HepG2 (cell line): ENCODE measurements around the gene ATOSB. TPM values are rescaled to one million over a fixed set of nuclear protein-coding genes. Genes with fewer than 3 reads are reported as not detected.

Experiments
- ARNT ChIP-seq: fragments of 450-650 bp; IDR thresholded peaks from 2 replicates; pipeline ENCODE4 v1.6.1; 2017
- ATRX ChIP-seq: sonication (generic); formaldehyde crosslinking; IDR thresholded peaks from 2 replicates; pipeline ENCODE4 v1.4.0; 2020; ENCODE audit warnings: missing genetic modification reagents, borderline replicate concordance
- CAMTA2 ChIP-seq: sonication (generic); formaldehyde crosslinking; IDR thresholded peaks from 2 replicates; pipeline ENCODE4 v1.4.0; 2020; ENCODE audit warnings: mild to moderate bottlenecking, missing genetic modification reagents, borderline replicate concordance
- CCDC6 ChIP-seq: sonication (generic); formaldehyde crosslinking; IDR thresholded peaks from 2 replicates; pipeline ENCODE4 v1.8.1; 2022; ENCODE audit warnings: mild to moderate bottlenecking, missing genetic modification reagents, moderate library complexity
- ELF4 ChIP-seq: sonication (generic); formaldehyde crosslinking; IDR thresholded peaks from 2 replicates; pipeline ENCODE4 v1.5.0; 2020; ENCODE audit warnings: missing genetic modification reagents, mild to moderate bottlenecking, moderate library complexity, borderline replicate concordance
- GTF3A ChIP-seq: sonication (generic); formaldehyde crosslinking; conservative IDR thresholded peaks from 2 replicates; pipeline ENCODE4 v1.4.0; 2020; ENCODE audit warnings: mild to moderate bottlenecking, missing genetic modification reagents
- KLF16 ChIP-seq, 2 experiments: sonication (generic) in 1 of 2; formaldehyde crosslinking in 1 of 2; IDR thresholded peaks; 2 replicates each; pipeline versions ENCODE4 v1.6.1 to v1.8.0; 2016 to 2023; ENCODE audit warnings: missing genetic modification reagents in 2 of 2, missing compliant biosample characterization in 1 of 2
- NCOA1 ChIP-seq: sonication (generic); formaldehyde crosslinking; IDR thresholded peaks from 2 replicates; pipeline ENCODE4 v1.9.0; 2021; ENCODE audit warnings: missing genetic modification reagents
- ONECUT2 ChIP-seq: sonication (generic); formaldehyde crosslinking; IDR thresholded peaks from 2 replicates; pipeline ENCODE4 v1.4.0; 2020; ENCODE audit warnings: missing genetic modification reagents
- ZFP36L2 ChIP-seq: sonication (generic); formaldehyde crosslinking; IDR thresholded peaks from 2 replicates; pipeline ENCODE4 v1.4.0; 2020; ENCODE audit warnings: missing genetic modification reagents
- ZNF317 ChIP-seq: sonication (generic); formaldehyde crosslinking; IDR thresholded peaks from 2 replicates; pipeline ENCODE4 v1.5.0; 2020; ENCODE audit warnings: mild to moderate bottlenecking, missing genetic modification reagents
- ZNF644 ChIP-seq: IDR thresholded peaks from 2 replicates; pipeline ENCODE4 v1.6.1; 2016; ENCODE audit warnings: low read depth
- ZNF713 ChIP-seq: sonication (generic); formaldehyde crosslinking; IDR thresholded peaks from 2 replicates; pipeline ENCODE4 v1.4.0; 2020; ENCODE audit warnings: mild to moderate bottlenecking, missing genetic modification reagents
- ZNF761 ChIP-seq: sonication (generic); formaldehyde crosslinking; conservative IDR thresholded peaks from 2 replicates; pipeline ENCODE4 v1.4.0; 2020; ENCODE audit warnings: mild to moderate bottlenecking, missing genetic modification reagents
- ZNF879 ChIP-seq: sonication (generic); formaldehyde crosslinking; IDR thresholded peaks from 2 replicates; pipeline ENCODE4 v1.8.1; 2023; ENCODE audit warnings: missing genetic modification reagents
- ZSCAN30 ChIP-seq: sonication (generic); formaldehyde crosslinking; IDR thresholded peaks from 2 replicates; pipeline ENCODE4 v1.5.0; 2020; ENCODE audit warnings: mild to moderate bottlenecking, missing genetic modification reagents
- polyA plus RNA-seq, 8 experiments: library from polyadenylated mRNA; depleted of rRNA in 3 of 8; stranded (reverse) in 7 of 8; unstranded in 1 of 8; fragments of >200 nt; fragmentation: Illumina TruSeq in 4 of 8; extraction: Trizol in 4 of 8; gene quantifications; 2 replicates each; pipeline versions ENCODE4 v1.2.1 to v1.2.3, GENCODE V29; 2011 to 2016; ENCODE audit warnings: low read depth in 4 of 8, missing spikeins in 1 of 8, mixed read lengths in 1 of 8; ENCODE audit not compliant: insufficient read depth in 1 of 8
- total RNA-seq, 5 experiments: library from RNA; depleted of rRNA; stranded (reverse); fragments of >200 nt; fragmentation: Illumina TruSeq; extraction: Trizol; gene quantifications; 2 replicates each; pipeline ENCODE4 v1.2.3, GENCODE V29; 2016; ENCODE audit warnings: low read depth in 1 of 5
- TF ChIP-seq, protein P1 (sequence below): sonication (generic); formaldehyde crosslinking; IDR thresholded peaks from 2 replicates; pipeline ENCODE4 v1.9.0; 2022; ENCODE audit warnings: missing genetic modification reagents, mild to moderate bottlenecking, borderline replicate concordance
- TF ChIP-seq, protein P2 (sequence below): sonication (generic); formaldehyde crosslinking; conservative IDR thresholded peaks from 2 replicates; pipeline ENCODE4 v1.8.0; 2022; ENCODE audit warnings: mild to moderate bottlenecking, moderate library complexity, missing genetic modification reagents
- TF ChIP-seq, protein P3 (sequence below): sonication (generic); IDR thresholded peaks from 2 replicates; pipeline ENCODE4 v1.6.1; 2016; ENCODE audit warnings: low read depth, borderline replicate concordance
- TF ChIP-seq, protein P4 (sequence below): sonication (generic); formaldehyde crosslinking; IDR thresholded peaks from 2 replicates; pipeline ENCODE4 v1.5.0; 2020; ENCODE audit warnings: mild to moderate bottlenecking, low read depth, missing genetic modification reagents, borderline replicate concordance
- TF ChIP-seq, protein P5 (sequence below): sonication (generic); formaldehyde crosslinking; IDR thresholded peaks from 2 replicates; pipeline ENCODE4 v1.8.1; 2022; ENCODE audit warnings: mild to moderate bottlenecking, missing genetic modification reagents
- TF ChIP-seq, protein P6 (sequence below), 2 experiments: fragments of 450-650 bp in 1 of 2; sonication (generic) in 1 of 2; formaldehyde crosslinking; IDR thresholded peaks; 2 replicates each; pipeline versions ENCODE4 v1.5.0 to v1.8.0; 2020 to 2022; ENCODE audit warnings: mild to moderate bottlenecking in 1 of 2, missing genetic modification reagents in 1 of 2

ATOSB gene
- total and polyA plus RNA-seq, 2 of the 13 experiments (the other 11 are each of a cell fraction or from before 2014, with no cell fraction given): 1.9 to 6.4 TPM

DNA sequence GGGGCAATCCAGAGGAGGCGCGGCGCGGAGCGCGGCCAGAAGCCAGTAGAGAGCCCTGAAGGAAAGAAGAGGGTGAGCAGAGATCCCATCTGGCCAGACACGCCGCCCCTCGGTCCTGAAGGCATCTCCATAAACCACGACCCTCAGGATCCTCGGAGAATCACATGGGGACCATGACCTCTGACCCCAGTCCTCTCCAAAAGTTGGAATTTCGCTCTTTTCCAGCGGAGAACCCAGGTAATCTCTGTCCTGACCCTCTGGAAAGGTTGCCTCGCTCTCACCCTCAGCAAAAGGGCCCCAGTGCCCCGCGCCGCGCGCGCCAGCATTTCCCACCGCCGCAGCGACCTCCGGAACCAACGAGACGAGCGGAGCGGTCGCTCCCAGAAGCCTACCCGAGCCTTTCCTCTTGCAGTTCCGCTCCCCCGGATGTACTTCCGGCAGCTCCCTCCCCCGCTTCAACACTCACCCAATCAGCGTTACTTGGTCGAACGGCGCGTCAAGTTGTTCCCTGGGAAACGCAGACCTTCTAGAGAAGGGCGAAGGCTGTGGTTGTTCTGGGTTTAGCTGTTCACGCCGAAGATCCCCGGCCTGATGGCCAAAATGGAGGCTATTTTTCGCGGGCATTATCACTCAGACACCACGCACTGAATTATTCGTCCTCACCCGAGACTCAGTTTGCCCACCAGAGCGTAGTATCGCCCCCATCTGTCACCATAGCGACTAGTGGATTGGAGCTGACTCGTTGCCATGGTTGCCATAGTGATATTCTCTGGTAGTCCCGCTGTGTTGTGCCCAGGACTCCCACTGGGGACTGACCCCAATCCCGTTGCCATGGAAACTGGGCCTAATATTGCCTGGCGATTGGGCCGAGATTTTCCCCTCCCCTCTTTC is 12.6 kb downstream of the ATOSB start, which contains the start of gene STOML2 (continued):
- no peak for TF ChIP-seq ZNF644 (CRISPR knock-in tag)
- no peak for TF ChIP-seq ZNF713
- TF ChIP-seq ZNF317 (CRISPR knock-in tag): no peak
- no peak for TF ChIP-seq ZFP36L2 (CRISPR knock-in tag)
- TF ChIP-seq, protein P1, sequence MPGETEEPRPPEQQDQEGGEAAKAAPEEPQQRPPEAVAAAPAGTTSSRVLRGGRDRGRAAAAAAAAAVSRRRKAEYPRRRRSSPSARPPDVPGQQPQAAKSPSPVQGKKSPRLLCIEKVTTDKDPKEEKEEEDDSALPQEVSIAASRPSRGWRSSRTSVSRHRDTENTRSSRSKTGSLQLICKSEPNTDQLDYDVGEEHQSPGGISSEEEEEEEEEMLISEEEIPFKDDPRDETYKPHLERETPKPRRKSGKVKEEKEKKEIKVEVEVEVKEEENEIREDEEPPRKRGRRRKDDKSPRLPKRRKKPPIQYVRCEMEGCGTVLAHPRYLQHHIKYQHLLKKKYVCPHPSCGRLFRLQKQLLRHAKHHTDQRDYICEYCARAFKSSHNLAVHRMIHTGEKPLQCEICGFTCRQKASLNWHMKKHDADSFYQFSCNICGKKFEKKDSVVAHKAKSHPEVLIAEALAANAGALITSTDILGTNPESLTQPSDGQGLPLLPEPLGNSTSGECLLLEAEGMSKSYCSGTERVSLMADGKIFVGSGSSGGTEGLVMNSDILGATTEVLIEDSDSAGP (CRISPR knock-in tag): peak; percentile 90
- TF ChIP-seq, protein P2, sequence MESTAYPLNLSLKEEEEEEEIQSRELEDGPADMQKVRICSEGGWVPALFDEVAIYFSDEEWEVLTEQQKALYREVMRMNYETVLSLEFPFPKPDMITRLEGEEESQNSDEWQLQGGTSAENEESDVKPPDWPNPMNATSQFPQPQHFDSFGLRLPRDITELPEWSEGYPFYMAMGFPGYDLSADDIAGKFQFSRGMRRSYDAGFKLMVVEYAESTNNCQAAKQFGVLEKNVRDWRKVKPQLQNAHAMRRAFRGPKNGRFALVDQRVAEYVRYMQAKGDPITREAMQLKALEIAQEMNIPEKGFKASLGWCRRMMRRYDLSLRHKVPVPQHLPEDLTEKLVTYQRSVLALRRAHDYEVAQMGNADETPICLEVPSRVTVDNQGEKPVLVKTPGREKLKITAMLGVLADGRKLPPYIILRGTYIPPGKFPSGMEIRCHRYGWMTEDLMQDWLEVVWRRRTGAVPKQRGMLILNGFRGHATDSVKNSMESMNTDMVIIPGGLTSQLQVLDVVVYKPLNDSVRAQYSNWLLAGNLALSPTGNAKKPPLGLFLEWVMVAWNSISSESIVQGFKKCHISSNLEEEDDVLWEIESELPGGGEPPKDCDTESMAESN (CRISPR knock-in tag): peak; percentile 93
- TF ChIP-seq, protein P3, sequence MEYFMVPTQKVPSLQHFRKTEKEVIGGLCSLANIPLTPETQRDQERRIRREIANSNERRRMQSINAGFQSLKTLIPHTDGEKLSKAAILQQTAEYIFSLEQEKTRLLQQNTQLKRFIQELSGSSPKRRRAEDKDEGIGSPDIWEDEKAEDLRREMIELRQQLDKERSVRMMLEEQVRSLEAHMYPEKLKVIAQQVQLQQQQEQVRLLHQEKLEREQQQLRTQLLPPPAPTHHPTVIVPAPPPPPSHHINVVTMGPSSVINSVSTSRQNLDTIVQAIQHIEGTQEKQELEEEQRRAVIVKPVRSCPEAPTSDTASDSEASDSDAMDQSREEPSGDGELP: peak; percentile 51; the same call in 1 of the 2 replicates
- TF ChIP-seq, protein P4, sequence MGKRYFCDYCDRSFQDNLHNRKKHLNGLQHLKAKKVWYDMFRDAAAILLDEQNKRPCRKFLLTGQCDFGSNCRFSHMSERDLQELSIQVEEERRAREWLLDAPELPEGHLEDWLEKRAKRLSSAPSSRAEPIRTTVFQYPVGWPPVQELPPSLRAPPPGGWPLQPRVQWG (CRISPR knock-in tag): no peak
- no peak for TF ChIP-seq ARNT
- no peak for TF ChIP-seq GTF3A (CRISPR knock-in tag)
- no peak for TF ChIP-seq NCOA1
- TF ChIP-seq CAMTA2 (CRISPR knock-in tag): no peak
- peak in 1 of 2 experiments; percentile 85; a peak in 2 of 4 replicates for TF ChIP-seq KLF16 (CRISPR knock-in tag; IDR thresholded peaks at IDR 0.05)
- TF ChIP-seq, protein P5, sequence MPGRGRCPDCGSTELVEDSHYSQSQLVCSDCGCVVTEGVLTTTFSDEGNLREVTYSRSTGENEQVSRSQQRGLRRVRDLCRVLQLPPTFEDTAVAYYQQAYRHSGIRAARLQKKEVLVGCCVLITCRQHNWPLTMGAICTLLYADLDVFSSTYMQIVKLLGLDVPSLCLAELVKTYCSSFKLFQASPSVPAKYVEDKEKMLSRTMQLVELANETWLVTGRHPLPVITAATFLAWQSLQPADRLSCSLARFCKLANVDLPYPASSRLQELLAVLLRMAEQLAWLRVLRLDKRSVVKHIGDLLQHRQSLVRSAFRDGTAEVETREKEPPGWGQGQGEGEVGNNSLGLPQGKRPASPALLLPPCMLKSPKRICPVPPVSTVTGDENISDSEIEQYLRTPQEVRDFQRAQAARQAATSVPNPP: 0 out of 2 replicates have a peak, but pooled peaks have one; percentile 43
- TF ChIP-seq, protein P6, sequence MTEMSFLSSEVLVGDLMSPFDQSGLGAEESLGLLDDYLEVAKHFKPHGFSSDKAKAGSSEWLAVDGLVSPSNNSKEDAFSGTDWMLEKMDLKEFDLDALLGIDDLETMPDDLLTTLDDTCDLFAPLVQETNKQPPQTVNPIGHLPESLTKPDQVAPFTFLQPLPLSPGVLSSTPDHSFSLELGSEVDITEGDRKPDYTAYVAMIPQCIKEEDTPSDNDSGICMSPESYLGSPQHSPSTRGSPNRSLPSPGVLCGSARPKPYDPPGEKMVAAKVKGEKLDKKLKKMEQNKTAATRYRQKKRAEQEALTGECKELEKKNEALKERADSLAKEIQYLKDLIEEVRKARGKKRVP (CRISPR knock-in tag; IDR thresholded peaks at IDR 0.05): peak in 1 of 2 experiments; percentile 64; a peak in 2 of 4 replicates
- no peak for TF ChIP-seq ZNF761 (CRISPR knock-in tag)
- peak; percentile 86; the same call in 1 of the 2 replicates for TF ChIP-seq ELF4 (CRISPR knock-in tag)
- TF ChIP-seq ZNF879 (CRISPR knock-in tag): no peak; the same call in 1 of the 2 replicates
- TF ChIP-seq ATRX (CRISPR knock-in tag): no peak
- TF ChIP-seq CCDC6 (CRISPR knock-in tag): peak; percentile 36; the same call in 1 of the 2 replicates
- no peak for TF ChIP-seq ONECUT2
- TF ChIP-seq ZSCAN30: 0 out of 2 replicates have a peak, but pooled peaks have one; percentile 11
